GM10266 (cell line): ENCODE results near the gene ZDHHC3.
"Not testable (repeated sequence)": the region's sequence is repeated elsewhere in the genome, so short reads cannot be mapped to it uniquely, and the experiment has no call there.

Source experiments
- DNase-seq: peaks from one replicate; pipeline ENCODE4 v3.0.0; 2012; ENCODE audit errors: extremely low spot score
- TF ChIP-seq, protein P1 (sequence below): IDR thresholded peaks from 2 replicates; pipeline ENCODE4 v1.5.1; 2012; ENCODE audit warnings: mild to moderate bottlenecking, low read depth; ENCODE audit not compliant: control insufficient read depth, insufficient read depth; ENCODE audit errors: missing control alignments

The ZDHHC3 gene

DNA sequence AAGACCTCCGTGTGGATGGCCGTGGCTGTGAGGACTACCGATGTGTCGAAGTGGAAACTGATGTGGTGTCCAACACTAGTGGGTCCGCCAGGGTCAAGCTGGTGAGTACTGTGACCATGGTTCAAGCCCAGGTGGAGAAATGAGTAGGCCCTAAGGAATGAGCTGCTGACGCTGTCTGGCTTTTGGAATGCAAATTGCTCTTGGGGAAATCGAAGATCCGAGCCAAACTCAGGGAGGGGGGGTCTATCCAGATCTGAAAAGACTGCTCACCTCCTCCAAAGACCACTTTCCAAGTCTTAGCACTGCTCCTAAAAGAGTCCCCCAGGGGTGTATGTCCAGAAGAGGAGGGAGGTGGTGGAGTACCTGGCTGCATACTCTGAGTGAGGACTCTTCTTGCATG lies 13.2 kb upstream of the ZDHHC3 start:
- TF ChIP-seq, protein P1, sequence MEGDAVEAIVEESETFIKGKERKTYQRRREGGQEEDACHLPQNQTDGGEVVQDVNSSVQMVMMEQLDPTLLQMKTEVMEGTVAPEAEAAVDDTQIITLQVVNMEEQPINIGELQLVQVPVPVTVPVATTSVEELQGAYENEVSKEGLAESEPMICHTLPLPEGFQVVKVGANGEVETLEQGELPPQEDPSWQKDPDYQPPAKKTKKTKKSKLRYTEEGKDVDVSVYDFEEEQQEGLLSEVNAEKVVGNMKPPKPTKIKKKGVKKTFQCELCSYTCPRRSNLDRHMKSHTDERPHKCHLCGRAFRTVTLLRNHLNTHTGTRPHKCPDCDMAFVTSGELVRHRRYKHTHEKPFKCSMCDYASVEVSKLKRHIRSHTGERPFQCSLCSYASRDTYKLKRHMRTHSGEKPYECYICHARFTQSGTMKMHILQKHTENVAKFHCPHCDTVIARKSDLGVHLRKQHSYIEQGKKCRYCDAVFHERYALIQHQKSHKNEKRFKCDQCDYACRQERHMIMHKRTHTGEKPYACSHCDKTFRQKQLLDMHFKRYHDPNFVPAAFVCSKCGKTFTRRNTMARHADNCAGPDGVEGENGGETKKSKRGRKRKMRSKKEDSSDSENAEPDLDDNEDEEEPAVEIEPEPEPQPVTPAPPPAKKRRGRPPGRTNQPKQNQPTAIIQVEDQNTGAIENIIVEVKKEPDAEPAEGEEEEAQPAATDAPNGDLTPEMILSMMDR = no peak
- DNase-seq = no peak

DNA sequence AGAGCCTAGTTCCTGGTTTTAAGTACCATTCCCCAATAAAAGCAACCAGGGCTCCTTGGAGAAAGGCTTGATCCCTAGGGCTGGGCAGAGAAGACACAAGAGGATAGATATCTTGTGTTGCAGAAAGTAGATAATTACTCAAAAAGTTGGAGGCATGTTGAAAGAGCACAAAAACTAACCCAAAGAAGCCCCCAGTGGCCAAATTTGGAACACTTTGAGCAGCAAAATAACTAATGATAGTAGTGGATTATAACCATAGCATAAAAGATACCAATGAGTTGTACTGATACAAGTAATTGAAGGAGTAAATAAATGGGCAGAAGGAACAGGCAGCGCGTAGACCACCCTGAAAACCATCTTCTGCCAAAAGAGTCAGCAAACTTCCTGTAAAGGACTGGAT lies 12.1 kb upstream of the ZDHHC3 start:
- TF ChIP-seq, protein P1 = no peak
- DNase-seq = no peak

DNA sequence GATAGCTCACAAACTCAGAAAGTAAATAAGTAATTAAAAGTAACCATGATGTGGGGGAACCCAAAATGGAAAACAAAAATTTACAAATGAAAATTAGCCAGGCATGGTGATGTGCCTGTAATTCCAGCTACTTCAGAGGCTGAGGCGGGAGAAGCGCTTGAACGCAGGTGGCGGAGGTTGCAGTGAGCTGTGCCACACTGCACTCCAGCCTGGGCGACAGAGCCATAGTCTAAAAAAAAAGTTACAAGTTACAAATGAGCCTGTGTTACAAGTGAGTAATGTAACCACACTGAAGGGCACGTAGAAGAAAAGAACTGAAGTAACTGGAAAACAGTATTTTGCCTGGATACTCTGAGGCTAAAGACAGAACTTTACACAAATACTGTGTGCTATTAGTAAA lies 11.4 kb upstream of the ZDHHC3 start:
- TF ChIP-seq, protein P1 = no peak
- no peak for DNase-seq

DNA sequence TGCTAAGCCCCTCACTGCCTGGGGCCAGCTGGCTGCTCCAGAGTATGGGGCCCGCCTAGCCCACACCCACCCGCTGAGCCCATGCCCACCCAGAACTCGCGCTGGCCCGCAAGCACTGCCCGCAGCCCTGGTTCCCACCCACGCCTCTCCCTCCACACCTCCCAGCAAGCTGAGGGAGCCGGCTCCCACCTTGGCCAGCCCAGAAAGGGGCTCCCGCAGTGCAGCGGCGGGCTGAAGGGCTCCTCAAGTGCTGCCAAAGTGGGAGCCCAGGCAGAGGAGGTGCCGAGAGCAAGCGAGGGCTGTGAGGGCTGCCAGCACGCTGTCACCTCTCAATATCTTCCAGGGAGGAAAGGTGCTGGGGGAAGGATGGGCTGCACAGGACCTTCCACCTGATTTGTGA lies 10.4 kb upstream of the ZDHHC3 start:
- not testable (repeated sequence) for DNase-seq

DNA sequence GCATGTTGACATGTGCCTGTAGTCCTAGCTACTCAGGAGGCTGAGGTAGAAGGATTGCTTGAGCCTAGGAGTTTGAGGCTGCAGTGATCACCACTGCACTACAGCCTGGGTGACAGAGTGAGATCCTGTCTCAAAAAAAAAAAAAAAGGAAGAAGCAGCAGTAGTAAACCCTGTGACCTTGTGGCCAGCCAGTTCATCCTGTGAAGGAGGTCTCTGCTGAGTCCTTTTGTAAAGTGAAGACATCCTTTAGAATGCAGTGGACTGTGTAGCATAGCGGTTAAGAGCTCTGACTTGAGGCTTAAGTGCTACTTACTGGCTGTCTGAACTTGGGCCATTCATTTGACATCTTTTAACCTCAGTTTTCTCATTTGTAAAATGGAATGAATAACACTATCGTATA lies 8.4 kb upstream of the ZDHHC3 start:
- TF ChIP-seq, protein P1 = no peak
- peak; percentile 54 for DNase-seq

DNA sequence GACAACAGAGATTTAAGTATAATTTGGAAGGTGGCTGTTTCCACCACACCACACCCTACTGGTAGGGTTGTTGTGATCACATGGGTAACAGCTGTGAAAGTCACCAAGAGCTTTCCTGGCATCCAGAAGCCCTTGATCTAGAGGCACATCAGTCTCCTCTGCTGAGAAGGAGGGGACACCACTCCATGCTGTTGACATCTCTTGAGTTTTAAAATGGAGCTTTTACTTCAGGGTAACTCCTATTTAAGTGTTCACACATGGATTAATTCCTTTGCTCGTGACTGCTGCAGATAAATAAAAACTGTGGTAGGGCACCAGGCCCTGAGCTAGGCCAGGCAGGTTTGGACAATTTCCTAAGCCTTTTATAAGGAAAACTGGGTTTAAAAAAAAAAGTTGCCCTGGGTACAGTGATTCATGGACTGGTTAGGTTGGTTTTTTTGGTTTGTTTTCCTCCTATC lies 7.5 kb upstream of the ZDHHC3 start:
- no peak for DNase-seq
- TF ChIP-seq, protein P1 = no peak

DNA sequence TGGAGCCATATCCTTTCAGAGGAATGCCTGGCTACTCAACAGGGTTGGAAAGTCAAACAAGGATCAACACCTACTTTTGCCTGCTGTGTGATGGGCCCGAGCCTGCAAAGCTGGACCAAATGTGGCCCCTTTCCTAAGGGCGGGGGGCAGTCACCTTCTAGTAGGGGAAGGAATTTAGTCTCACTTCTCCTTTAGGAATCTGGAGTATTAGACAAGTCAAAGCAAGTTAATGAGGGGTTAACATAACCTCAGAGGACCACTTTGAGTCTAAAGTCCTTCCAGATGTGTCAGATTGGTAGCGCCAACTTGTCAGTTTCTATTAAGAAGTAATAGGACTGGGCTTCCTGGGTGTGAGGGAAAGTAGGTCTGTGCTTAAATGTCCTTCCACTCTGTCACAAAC lies 6.8 kb upstream of the ZDHHC3 start:
- TF ChIP-seq, protein P1 = no peak

DNA sequence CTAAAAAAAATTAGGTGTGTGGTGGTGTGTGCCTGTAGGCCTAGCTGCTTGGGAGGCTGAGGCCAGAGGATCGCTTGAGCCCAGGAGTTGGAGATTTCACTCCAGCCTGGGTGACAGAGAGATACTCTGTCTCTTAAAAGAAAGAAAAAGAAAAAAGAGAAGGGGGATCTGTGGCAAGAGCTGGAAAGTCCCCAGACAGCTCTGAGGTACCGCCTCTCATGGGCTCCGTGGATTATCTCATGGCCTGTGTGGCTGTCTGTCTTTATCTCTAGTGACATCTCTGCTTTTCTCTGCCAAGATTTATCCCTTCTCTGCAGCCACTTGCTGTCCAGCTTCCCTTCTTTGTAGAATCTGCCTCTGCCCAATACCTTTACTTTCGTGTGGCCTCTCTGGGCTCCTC lies 5.8 kb upstream of the ZDHHC3 start:
- peak; percentile 63 for DNase-seq

More for the DNA sequence above, 6.8 kb upstream of the ZDHHC3 start:
- no peak for DNase-seq

More for the DNA sequence above, 5.8 kb upstream of the ZDHHC3 start:
- TF ChIP-seq, protein P1 = no peak
